Measurements from ENCODE around the gene CECR2.

DNA sequence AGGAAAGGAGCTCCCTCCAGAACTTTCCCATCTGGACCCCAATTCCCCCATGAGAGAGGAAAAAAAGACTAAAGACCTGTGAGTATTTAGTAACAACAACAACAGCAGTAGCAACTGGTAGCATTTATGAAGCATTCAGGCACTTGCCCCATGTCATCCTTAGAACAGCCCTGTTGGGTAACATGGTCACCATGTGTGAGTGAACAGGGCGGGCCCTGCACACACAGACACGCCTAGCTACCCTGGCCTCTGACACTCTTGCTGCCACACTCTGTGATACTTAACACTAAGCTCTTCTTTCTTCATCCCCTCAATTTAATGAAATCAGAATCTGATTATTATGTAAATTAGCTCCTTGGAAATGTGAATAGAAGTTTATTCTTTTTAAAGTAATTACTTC lies 167.9 kb downstream of the CECR2 start:
- TF ChIP-seq POLR2A (IDR thresholded peaks at IDR 0.05) (no peak), EP300 (IDR thresholded peaks at IDR 0.05) (no peak)
